ENCODE data around the gene SLCO4A1. TPM values are rescaled to one million over a fixed set of nuclear protein-coding genes. Genes with fewer than 3 reads are reported as not detected.

SLCO4A1 gene
- total RNA-seq, 4 donors from 2014 or later = 24.3 to 73.7 (median 40.5) TPM

DNA sequence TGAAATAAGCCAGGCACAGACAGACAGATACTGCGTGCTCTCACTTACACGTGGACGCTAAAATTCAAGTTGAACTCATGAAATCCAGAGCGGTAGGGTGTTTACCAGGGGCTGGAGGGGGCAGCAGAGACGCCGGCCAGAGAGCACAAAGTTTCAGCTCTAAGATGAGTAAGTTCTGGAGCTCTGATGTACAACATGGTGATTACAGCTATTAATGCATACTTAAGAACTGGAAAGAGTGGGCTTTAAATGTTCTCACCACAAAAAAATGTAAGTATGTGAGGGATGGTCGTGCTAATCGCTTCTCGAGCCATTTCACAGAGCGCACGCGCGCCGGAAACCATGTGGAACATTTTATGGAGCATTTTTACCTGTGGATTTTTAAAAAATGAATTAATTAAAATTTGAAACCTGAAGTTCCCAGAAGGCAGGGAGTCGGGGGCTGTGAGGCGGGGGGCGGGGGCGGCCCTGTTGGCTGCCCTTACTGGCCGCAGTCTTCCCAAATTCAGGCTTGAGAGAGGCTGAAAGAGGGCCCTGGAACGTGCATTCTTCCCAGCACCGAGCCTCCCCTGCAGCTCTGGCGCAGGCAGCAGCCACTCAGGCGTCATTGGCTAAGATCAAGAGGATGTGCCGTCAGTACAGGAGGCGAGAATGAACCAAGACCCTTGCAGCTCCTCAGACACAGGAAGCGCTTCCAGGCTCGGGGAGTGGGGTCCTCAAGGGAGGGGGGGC lies 8.5 kb upstream of the SLCO4A1 start:
- TF ChIP-seq, protein P1, sequence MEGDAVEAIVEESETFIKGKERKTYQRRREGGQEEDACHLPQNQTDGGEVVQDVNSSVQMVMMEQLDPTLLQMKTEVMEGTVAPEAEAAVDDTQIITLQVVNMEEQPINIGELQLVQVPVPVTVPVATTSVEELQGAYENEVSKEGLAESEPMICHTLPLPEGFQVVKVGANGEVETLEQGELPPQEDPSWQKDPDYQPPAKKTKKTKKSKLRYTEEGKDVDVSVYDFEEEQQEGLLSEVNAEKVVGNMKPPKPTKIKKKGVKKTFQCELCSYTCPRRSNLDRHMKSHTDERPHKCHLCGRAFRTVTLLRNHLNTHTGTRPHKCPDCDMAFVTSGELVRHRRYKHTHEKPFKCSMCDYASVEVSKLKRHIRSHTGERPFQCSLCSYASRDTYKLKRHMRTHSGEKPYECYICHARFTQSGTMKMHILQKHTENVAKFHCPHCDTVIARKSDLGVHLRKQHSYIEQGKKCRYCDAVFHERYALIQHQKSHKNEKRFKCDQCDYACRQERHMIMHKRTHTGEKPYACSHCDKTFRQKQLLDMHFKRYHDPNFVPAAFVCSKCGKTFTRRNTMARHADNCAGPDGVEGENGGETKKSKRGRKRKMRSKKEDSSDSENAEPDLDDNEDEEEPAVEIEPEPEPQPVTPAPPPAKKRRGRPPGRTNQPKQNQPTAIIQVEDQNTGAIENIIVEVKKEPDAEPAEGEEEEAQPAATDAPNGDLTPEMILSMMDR (IDR thresholded peaks at IDR 0.05) = no peak
- no peak for TF ChIP-seq EP300 (IDR thresholded peaks at IDR 0.05)
- TF ChIP-seq POLR2A (IDR thresholded peaks at IDR 0.05) = no peak
- Histone ChIP-seq H3K27me3 (peaks cover 0 to 74% of the 10 kb centered on the region in 2 donors), H3K9me3 (no peaks in the 10 kb centered on the region), H3K27ac (no peak overlapping the region), H3K4me1 (no peaks in the 10 kb centered on the region), H3K36me3 (no peaks in the 10 kb centered on the region), H3K4me3 (no peak overlapping the region)
- WGBS, 2 donors = 45% methylated on average over 26 to 27 of the region's 27 CpGs
- no peak for DNase-seq (ENCODE audit: low spot score in 2 of 2)

DNA sequence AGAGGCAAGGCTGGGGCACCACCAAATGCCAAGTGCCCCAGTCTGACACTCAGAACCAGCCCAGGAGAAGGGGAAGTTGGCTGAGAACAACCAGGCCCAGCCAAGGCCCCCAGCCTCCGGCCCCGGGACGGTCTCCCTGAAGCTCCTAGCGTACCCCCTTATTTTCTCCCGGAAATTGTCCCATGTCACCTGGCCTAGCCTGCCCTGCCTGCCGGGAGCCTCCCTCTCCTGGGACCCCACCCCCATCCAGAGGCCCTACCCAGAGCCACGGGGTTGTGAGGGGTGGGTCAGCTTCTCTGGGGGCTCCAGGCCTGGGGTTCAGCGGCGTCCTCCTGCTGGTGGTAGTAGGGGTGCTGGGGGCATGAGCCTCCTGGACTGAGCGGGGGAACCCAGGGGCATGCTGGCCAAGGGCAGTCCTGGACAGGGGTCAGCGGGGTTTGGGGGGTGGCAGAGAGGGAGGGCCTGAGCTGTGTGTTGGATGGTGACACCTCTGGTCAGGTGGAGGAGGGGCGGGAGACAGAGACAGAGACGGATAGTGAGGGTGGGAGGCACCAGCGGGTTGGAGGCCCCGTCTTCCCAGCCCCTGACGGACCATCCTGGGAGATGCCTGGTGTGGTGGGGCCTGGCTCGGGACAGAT lies 7.9 kb upstream of the SLCO4A1 start:
- WGBS, 2 donors = 82 to 84% methylated on average over 11 to 12 of the region's 17 CpGs

DNA sequence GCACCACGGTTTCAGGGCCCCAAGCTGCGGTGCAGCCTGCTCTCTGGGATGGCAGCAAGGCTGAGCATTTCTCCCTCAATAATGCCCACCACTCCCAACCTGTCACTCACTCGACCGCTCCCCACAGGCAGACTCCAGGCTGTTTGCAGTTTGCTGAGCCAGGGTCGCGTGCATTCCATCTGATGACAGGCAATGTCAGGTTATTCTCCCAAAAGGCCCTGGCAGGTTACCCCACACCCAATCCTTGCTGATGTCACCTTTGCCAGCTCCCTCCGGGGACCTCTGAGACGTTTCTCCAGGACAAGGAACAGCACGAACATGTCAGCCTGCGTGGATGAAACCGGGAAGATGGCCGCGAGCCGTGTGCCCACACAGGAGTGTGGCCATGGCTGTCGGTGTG lies 7.1 kb upstream of the SLCO4A1 start:
- H3K36me3 ChIP-seq = no peaks in the 10 kb centered on the region
- H3K27ac ChIP-seq = no peak overlapping the region
- peaks cover 0 to 80% of the 10 kb centered on the region in 2 donors for H3K27me3 ChIP-seq
- no peaks in the 10 kb centered on the region for H3K9me3 ChIP-seq
- no peak overlapping the region for H3K4me3 ChIP-seq
- WGBS, 2 donors = 80 to 83% methylated on average over 15 of the region's 15 CpGs
- no peak for TF ChIP-seq EP300 (IDR thresholded peaks at IDR 0.05)
- no peak for TF ChIP-seq POLR2A (IDR thresholded peaks at IDR 0.05)
- TF ChIP-seq, protein P1 (IDR thresholded peaks at IDR 0.05) = no peak
- DNase-seq (ENCODE audit: low spot score in 2 of 2) = no peak
- no peaks in the 10 kb centered on the region for H3K4me1 ChIP-seq

More for the DNA sequence above, 7.9 kb upstream of the SLCO4A1 start:
- Histone ChIP-seq H3K27ac (no peak overlapping the region), H3K4me3 (no peak overlapping the region), H3K27me3 (peaks cover 0 to 78% of the 10 kb centered on the region in 2 donors), H3K9me3 (no peaks in the 10 kb centered on the region), H3K36me3 (no peaks in the 10 kb centered on the region), H3K4me1 (no peaks in the 10 kb centered on the region)
- TF ChIP-seq, protein P1 (IDR thresholded peaks at IDR 0.05) = no peak
- TF ChIP-seq POLR2A (IDR thresholded peaks at IDR 0.05) (no peak), EP300 (IDR thresholded peaks at IDR 0.05) (no peak)
- DNase-seq (ENCODE audit: low spot score in 2 of 2) = no peak

DNA sequence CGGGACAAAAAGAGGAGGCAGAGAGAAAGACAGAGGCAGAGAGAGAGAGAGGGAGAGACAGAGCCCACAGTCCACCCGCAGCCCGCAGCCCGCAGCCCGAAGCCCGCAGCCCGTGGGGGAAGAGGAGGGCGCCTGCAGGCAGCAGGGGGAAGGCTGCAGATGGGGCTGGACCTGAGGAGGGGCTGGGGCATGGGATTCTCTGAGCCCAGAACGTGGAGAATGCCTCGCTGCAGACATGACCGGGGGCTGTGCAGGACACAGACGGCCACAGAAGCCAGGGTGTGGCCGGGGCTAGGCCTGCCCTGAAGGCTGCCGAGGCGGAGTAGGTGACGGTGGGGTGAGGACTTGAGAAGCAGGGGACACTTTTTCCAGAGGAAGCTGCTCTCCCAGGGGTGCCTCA lies 6.5 kb upstream of the SLCO4A1 start:
- no peak for DNase-seq (ENCODE audit: low spot score in 2 of 2)
- WGBS, 2 donors = 33 to 63% methylated on average over 16 of the region's 16 CpGs
- no peaks in the 10 kb centered on the region for H3K4me1 ChIP-seq
- H3K27ac ChIP-seq = no peak overlapping the region
- TF ChIP-seq, protein P1 (IDR thresholded peaks at IDR 0.05) = no peak
- TF ChIP-seq EP300 (IDR thresholded peaks at IDR 0.05) (no peak), POLR2A (IDR thresholded peaks at IDR 0.05) (no peak)
- peaks cover 0 to 85% of the 10 kb centered on the region in 2 donors for H3K27me3 ChIP-seq
- no peaks in the 10 kb centered on the region for H3K36me3 ChIP-seq
- no peak overlapping the region for H3K4me3 ChIP-seq
- H3K9me3 ChIP-seq = no peaks in the 10 kb centered on the region

DNA sequence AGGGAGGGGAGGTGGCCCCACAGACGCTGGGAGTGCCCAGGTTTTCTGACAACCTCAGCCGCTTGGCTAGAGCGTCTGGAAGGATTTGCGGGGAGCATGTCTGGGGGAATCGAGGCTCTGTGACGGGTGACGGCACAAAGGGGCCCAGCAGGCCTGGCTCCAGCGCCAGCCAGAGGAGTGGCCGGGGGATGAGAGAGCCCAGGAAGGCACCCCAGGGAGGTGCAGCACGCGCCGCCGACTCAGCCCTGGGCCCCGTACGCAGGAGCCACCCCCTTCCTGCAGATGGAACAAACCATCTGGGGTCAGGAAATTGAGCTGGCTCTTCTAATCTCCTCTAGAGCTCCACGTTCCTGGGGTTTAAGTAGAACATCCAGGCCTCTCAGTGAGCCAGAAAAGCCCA lies 5.9 kb upstream of the SLCO4A1 start:
- no peak for DNase-seq (ENCODE audit: low spot score in 2 of 2)
- WGBS, 2 donors = 30 to 40% methylated on average over 16 of the region's 16 CpGs
- TF ChIP-seq EP300 (IDR thresholded peaks at IDR 0.05) = no peak
- TF ChIP-seq POLR2A (IDR thresholded peaks at IDR 0.05) = no peak
- TF ChIP-seq, protein P1 (IDR thresholded peaks at IDR 0.05) = no peak

More for the DNA sequence above, 5.9 kb upstream of the SLCO4A1 start:
- Histone ChIP-seq H3K9me3 (no peaks in the 10 kb centered on the region), H3K36me3 (no peaks in the 10 kb centered on the region), H3K27ac (no peak overlapping the region), H3K27me3 (peaks cover 0 to 85% of the 10 kb centered on the region in 2 donors), H3K4me3 (no peak overlapping the region), H3K4me1 (peaks cover 0 to 3% (median under 1%) of the 10 kb centered on the region in 4 donors)
